HG03095 (cell line): Measurements from ENCODE around the gene CEACAM16.
"Not testable (repeated sequence)": the region's sequence is repeated elsewhere in the genome, so short reads cannot be mapped to it uniquely, and the experiment has no call there.

Experiments used
- ATAC-seq: cut with Tn5 transposase; IDR thresholded peaks from one replicate; pipeline ENCODE4 v1.9.1; 2021; ENCODE audit warnings: moderate library complexity; ENCODE audit not compliant: unreplicated experiment

The CEACAM16 gene

DNA sequence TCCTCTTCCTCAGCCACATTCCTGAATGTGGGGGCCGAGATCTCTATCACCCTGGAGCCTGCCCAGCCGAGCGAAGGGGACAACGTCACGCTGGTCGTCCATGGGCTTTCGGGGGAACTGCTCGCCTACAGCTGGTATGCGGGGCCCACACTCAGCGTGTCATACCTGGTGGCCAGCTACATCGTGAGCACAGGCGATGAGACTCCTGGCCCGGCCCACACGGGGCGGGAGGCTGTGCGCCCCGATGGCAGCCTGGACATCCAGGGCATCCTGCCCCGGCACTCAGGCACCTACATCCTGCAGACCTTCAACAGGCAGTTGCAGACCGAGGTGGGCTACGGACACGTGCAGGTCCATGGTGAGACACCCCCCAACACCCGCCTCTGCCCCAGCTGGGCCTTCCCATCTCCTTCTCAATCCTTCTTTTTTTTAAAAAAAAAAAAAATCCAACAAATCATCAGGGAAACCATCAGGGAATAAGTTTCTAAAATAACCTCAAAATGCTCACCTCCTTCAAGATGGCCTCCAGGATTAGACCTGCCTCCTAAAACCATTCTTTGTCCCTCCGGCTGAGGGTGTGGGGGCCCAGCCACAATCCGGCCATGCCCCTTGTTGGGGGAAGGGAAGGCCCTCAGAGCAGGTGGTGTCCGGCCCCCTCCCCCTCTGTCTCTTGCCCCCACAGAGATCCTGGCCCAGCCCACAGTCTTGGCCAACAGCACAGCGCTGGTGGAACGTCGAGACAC is 4.6 kb downstream of the CEACAM16 start:
- no peak for ATAC-seq

DNA sequence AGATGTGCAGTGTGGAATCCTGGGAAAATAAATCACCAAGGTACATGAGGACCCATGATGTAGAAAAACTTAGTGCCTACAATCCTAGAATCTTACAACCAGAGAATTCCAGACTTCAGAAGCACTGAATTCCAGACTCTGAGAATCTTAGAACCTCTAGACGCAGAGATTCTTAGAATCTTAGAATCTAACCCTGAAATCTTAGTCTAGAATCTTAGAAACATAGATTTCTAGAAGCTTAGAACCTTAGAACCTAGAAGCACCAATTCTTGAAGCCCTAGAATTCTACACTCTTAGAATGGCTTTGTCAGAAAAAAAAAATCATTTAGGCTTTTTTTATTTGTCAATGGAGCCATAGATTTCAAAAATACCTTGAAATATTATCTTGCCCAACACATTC is 6.0 kb downstream of the CEACAM16 start:
- no peak for ATAC-seq

DNA sequence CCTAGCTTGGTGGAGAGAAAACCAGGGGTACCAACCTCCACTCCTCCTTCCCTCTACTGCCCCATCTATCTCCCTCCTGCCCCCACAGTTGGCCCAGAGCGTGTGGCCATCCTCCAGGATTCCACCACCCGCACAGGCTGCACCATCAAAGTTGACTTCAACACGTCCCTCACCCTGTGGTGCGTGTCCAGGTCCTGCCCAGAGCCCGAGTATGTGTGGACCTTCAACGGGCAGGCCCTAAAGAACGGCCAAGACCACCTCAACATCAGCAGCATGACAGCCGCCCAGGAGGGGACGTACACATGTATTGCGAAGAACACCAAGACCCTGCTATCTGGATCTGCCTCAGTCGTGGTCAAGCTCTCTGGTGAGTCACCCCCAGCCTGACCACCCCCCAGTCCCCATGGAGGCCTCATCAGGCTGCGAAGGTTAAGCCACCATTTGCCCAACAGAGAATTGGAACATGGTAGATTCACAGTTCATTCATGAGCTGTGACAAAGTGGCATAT is 6.6 kb downstream of the CEACAM16 start:
- ATAC-seq: no peak

DNA sequence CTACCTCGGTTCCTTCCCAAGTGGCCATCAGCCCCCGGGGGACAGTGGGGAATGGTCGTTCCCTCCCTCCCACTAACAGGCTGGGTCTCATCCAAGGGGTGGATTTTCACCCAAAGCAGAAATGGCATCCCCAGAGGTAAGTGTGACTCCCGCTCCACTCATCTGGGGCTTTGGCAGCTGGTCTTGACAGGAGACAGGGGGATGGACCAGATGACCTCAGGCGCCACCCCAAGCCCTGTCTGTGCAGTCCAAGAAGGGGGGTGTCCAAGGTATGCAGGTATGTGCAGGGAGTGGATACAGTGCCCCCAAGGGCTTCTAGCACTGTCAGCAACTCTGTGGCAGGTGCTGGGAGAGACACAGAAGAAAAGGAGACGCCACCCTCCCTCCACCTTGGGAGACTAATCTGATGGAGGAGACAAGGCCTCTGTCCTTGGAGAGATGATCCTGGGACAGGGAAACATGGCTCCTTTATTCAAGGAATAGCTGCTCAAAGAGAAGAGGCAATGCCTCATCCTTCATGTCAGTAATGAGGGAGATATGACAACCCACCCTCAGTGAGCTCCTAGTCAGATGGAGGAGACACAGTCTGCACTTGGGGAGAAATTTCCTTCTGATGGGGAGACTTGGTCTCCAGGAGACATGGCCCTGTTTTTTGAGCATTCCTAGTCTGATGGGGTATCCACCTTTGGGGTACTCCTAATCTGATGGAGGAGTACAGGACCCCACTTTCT is 7.7 kb downstream of the CEACAM16 start:
- ATAC-seq: no peak

DNA sequence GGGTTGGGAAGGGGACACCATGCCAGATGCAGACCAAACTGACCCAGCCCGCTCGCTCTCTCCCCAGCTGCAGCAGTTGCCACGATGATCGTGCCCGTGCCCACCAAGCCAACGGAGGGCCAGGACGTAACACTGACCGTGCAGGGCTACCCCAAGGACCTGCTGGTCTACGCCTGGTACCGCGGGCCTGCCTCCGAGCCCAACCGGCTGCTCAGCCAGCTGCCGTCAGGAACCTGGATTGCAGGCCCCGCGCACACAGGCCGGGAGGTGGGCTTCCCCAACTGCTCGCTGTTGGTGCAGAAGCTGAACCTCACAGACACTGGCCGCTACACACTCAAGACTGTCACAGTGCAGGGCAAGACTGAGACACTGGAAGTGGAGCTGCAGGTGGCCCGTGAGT is 8.8 kb downstream of the CEACAM16 start:
- no peak for ATAC-seq

DNA sequence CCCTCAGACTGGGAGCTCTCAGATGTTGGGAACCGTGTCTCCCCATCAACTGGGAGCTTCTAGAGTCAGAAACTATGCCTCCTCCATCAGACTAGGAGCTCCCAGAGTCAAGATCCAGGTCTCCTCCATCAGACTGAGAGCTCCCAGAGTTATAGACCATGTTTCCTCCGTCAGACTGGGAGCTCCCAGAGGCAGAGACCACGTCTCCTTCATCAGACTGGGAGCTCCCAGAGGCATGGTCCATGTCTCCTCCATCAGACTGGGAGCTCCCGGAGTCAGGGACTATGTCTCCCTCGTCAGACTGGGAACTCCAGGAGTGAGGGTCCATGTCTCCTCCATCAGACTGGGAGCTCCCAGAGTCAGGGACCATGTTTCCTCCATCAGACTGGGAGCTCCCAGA is 10.0 kb downstream of the CEACAM16 start:
- ATAC-seq: no peak

DNA sequence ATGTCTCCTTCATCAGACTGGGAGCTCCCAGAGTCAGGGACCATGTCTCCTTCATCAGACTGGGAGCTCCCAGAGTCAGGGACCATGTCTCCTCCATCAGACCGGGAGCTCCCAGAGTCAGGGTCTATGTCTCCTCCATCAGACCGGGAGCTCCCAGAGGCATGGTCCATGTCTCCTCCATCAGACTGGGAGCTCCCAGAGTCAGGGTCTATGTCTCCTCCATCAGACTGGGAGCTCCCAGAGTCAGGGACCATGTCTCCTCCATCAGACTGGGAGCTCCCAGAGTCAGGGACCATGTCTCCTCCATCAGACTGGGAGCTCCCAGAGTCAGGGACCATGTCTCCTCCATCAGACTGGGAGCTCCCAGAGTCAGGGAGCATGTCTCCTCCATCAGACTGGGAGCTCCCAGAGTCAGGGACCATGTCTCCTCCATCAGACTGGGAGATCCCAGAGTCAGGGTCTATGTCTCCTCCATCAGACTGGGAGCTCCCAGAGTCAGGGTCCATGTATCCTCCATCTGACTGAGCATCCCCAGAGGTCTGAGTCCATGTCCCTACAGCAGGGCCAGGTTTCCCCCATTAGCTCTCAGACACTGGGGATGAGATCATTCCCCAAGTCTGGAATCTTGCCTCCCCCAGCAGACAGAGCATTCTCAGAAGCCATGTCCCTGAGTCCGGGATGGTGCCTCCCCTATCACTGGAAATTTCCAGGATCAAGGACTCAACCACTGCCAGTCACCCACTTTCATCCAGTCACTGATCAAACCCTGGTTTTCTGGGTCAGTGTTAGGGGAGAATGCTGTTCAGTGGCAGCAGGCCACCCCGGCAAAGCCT is 10.7 kb downstream of the CEACAM16 start:
- not testable (repeated sequence) for ATAC-seq

DNA sequence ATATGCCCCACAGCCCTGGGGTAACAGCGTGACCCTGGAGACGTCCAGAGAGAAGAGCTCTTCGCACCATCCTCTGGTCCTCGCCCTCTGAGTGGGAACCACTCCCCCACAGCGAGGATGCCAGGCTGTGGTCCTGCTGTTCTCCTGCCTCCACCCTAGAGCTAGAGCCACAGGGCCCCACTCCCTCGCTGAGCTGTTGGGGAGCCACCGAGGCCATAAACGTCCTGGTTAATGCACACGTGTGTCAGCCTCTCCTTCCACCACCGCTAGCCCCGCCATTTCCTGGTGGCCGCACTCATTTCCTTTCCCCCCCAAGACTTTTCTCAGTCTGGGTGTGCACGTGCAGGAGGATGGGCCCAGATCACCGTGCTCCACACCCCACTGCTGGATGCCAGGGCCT is 11.5 kb downstream of the CEACAM16 start:
- ATAC-seq: no peak

DNA sequence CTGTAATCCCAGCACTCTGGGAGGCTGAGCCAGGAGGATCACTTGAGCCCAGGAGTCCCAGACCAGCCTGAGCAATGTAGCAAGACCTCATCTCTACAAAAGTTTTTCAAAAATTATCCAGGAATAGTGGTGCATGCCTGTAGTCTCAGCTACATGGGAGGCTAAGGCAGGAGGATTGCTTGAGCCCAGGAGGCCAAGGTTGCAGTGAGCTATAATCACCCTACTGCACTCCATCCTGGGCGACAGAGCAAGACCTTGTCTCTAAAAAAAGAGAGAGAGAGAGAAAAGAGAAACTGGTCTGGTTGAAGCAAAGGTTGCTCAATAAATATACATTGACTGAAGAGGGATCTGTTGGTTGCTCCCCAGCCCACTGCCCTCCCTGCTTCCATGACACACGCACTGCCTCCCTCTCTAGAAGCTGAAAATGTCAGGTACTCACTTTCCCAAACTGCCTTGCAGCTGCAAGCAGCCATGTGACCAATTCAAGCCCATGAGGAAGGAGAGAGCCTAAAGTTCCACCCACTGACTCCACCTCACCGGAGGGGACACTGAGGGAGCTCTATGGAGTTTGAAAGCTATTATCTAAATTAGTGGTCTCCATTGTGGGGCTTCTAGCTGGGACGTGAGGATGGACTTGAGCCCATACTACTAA is 14.0 kb downstream of the CEACAM16 start:
- ATAC-seq: no peak

DNA sequence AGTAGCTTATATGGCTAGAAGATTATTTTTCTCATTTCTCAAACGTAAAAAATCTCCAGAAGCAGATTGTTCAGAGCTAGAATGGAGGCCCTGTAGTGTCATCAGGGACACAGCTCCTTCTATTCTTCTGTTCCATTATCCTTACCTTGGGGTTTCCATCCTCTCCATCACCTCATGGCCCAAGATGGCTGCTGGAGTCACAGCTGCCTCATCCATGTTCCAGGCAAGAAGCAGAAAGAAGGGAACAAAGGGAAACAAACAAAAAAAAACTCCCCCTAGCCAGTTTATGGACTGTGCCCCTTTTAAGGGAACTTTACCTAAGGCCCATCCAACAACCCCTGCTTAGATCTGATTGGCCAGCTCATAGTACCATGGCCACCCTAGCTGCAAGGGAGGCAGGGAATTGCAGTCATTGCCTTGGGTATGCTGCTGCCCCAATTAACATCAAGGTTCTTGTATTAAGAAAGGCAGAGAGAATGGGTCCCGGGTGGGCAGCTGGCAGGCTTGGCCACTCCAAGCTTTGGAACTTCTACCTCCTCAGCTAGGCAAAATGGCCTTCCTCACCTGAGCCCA is 15.7 kb downstream of the CEACAM16 start:
- ATAC-seq: no peak

DNA sequence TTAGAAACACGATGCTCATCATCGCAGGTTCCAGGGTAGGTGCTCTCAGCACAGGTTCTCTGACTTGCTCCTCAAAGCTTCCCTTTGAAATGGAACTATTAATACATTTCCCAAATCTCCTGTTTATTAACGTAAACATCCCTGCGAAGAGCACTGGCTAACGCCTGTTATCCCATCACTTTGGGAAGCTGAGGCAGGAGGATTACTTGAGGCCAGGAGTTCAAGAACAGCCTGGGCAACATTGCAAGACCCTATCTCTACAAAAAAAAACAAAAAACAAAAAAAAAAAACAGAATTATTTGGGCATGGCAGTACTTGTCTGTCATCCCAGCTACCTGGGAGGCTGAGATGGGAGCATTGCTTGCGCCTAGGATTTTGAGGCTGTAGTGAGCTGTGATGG is 18.7 kb downstream of the CEACAM16 start:
- no peak for ATAC-seq

DNA sequence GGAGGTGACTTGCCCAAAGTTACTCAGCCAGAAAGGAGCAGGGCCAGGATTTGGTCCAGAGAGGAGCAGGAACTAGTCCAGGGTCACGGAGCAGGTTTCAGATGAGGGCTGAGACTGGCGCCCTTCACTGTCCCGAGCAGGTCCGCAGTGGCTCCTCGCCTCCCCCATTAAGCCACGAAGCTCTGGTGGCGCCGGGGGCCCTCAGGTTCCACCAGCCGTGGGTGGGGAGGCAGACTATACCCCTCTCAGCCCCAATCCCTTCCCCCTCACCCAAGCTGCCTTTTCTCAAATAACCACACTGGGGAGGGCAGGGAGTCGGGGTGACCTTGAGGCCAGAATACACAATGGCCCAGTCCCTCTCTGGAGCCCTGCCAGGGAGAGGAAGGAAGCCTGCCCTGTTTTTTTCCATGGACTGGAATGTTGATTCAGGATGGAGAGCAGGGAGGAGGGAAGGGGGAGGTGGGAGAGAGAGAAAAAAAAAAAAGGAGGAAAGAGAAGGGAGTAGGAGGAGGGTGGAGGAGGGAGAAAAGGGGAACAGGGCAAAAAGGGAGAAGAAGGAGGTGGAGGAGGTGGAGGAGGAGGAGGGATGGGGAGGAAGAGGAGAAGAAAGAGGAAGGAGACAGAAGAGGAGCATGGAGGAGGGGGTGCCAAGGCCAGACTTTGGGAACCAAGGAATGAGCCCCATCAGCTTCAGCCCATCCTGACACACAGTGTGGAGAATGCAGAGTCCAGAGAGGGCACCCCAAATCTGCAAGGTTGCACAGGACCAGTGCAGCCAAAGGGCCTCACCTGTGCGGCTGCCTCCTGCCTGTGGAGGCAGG is 19.7 kb downstream of the CEACAM16 start:
- no peak for ATAC-seq

DNA sequence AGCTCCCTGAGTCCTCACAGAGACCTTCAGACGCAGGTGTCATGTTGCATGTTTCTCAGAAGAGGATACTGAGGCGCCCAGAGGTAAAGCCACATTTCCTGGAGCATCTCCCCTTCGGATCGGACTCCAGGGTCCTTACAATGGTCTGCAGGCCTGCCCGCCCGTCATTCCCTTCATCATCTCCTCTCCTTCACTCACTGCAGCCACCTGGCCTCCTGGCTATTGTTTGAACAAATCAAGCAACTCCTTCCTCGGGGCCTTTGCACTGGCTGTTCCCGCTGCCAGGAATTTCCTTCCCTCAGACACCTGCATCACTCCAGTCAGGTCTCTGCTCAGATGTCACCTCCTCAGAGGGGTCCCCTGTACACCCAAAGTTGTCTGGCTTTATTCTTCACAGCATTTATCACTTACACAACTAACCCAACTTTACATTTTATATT is 20.3 kb downstream of the CEACAM16 start:
- no peak for ATAC-seq

DNA sequence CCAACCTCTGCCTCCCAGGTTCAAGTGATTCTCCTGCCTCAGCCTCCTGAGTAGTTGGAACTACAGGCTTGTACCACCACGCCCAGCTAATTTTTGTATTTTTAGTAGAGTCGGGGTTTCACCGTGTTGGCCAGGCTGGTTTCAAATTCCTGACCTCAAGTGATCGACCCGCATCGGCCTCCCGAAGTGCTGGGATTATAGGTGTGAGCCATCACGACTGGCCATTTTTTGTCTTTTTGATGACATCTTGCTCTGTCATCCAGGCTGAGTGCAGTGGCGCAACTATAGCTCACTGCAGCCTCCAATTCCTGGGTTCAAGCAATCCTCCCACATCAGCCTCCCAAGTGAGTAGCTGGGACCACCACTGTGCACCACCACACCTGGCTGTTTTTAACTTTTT is 21.4 kb downstream of the CEACAM16 start:
- ATAC-seq: not testable (repeated sequence)

DNA sequence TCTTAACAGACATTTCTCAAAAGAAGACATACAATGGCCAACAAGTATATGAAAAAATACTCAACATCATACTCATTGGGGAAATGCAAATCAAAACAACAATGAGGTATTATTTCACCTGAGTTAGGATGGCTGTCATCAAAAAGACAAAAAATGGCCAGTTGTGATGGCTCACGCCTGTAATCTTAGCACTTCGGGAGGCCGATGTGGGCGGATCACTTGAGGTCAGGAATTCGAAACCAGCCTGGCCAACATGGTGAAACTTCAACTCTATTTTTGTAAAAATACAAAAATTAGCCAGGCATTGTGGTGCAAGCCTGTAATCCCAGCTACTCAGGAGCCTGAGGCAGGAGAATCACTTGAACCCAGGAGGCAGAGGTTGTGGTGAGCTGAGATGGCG is 22.0 kb downstream of the CEACAM16 start:
- no peak for ATAC-seq

DNA sequence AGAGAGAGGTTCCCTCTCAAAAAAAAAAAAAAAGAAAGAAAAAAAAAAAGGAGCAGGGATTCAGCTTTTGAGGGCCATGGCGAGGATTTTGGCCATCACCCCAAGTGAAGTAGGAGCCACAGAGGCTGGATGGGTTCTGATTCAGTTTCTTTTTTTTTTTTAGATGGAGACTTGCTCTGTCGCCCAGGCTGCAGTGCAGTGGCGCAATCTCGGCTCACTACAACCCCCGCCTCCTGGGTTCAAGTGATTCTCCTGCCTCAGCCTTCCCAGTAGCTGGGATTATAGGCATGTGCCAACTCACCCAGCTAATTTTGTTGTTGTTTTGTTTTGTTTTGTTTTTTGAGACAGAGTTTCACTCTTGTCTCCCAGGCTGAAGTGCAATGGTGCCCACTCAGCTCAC is 22.4 kb downstream of the CEACAM16 start:
- ATAC-seq: not testable (repeated sequence)

DNA sequence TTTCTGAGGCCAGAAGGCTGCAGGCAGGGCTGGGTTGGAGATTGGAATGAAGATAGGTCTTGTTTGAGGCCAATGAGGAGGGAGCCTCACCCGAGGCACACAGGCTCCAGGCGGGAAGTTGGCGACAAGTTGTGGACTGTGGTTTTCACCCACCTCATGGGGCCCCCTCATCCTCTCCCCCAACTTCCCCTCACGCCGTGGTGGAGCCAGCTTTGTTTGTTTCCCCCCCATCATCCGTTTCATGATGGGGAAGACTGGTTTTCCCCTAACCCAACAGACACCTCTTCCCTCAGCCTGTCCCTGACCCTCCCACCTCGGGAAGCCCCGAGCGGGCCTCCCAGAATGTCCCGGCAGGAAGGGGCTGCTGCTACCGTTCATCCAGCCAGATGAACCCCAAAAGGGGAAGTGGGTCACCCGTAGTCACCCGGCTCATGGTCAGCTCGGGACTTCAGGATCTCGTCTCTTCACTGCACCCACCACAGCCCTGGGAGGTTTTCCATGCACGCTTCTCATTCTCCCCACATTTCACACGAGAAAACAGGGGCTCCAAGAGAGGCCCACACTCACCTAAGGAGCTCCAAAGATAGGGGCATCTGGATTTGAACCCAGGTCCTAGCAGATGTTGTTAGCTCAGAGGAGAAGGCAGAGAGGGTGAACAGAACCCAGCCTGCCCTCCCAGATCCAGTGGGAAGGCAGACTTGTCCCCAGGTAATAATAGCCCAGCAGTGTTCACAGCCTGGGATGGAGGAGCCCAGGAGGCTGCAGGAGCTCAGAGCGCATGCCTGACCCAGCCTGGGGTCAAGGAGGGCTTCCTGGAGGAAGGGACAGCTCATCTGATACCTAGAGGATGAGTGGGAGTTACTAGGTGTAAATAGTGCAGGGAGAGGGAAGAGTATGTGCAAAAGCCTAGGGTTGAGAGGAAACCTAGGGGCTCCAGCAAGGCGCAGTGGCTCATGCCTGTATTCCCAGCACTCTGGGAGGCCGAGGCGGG is 23.5 kb downstream of the CEACAM16 start:
- ATAC-seq: no peak

DNA sequence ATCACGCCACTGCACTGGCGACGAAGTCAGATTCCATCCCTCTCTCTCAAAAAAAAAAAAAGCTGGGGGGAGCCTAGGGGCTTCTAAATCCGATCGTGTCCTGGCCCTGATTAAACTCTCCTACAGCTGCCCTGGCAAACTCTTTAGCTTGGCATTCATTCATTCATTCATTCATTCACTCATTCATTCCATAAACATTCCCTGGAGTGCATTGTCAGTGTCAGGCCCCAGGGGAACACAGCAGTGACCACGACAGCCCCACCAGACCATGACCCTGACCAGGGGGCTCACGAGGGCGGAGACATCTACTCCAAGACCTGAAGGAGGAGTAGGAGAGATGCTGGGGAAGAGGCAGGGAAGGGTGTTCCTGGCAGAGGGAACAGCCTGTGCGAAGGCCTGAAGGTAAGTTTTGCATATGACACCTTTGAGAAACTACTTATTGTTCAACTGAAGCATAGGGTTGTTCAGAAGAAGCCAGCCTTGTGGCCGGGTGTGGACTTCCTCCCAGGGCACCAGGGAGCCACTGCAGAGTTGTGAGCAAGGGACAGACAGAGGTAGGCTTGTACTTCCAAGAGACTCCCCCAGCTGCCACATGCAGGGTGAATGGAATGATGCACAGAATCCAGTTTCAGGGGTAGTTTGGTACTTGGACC is 24.5 kb downstream of the CEACAM16 start:
- no peak for ATAC-seq
